GM19463 (cell line): Measurements from ENCODE around the gene WDR26.
"Not testable (repeated sequence)": the region's sequence is repeated elsewhere in the genome, so short reads cannot be mapped to it uniquely, and the experiment has no call there.

ENCODE experiments used
- ATAC-seq: cut with Tn5 transposase; IDR thresholded peaks from one replicate; pipeline ENCODE4 v1.9.1; 2021; ENCODE audit warnings: mild to moderate bottlenecking, moderate library complexity; ENCODE audit not compliant: unreplicated experiment

Gene WDR26

DNA sequence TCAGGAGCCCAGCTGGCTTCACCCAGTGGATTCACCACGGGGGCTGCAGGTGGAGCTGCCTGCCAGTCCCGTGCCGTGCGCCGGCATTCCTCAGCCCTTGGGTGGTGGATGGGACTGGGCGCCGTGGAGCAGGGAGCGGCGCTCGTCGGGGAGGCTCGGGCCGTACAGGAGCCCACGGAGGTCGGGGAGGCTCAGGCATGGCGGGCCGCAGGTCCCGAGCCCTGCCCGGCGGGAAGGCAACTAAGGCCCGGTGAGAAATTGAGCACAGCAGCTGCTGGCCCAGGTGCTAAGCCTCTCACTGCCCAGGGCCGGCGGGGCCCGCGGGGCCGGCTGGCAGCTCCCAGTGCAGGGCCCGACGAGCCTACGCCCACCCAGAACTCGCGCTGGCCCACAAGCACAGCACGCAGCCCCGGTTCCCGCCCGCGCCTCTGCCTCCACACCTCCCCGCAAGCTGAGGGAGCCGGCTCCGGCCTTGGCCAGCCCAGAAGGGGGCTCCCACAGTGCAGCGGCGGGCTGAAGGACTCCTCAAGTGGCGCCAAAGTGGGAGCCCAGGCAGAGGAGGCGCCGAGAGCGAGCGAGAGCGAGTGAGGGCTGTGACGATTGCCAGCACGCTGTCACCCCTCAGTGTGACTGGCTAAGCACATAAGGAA is 82.0 kb downstream of the WDR26 start:
- ATAC-seq, result not testable (repeated sequence)

DNA sequence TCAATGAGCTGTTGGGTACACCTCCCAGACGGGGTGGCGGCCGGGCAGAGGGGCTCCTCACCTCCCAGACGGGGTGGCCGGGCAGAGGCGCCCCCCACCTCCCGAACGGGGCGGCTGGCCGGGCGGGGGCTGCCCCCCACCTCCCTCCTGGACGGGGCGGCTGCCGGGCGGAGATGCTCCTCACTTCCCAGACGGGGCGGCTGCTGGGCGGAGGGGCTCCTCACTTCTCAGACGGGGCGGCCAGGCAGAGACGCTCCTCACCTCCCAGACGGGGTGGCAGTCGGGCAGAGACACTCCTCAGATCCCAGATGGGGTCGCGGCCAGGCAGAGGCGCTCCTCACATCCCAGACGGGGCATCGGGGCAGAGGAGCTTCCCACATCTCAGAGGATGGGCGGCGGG is 84.9 kb downstream of the WDR26 start:
- not testable (repeated sequence) for ATAC-seq

DNA sequence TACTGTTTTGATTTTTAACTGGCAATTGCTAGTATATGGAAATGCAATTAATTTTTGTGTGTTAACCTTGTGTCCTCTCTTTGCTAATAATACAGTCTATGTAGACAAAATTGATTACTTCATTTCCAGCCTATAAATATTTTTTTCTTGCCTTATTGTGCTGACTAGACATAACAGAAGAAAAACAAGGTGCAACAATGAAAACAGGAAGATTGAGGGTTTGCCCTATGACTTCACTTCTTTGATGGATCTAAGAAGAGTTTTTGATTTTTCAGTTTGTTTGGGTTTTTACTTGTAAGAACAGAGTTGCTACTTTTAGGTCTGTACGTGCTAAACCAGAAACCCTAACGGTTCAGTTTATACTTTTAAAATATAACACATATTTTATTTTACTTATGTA is 86.5 kb downstream of the WDR26 start:
- no peak for ATAC-seq

DNA sequence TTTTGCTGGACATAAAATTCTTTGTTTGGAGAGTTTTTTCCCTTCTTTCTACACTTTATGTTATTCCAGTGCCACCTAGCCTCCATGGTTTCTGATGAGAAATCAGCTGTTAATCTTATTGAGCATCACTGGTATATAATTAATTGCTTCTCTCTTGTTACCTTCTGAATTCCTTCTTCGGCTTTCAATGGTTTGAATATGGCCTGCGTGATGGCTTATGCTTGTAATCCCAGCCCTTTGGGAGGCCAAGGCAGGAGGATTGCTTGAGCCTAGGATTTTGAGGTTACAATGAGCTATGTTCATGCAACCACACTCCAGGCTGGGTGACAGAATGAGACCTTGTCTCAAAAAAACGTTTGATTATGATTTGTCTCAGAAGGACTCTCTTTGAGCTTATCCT is 90.9 kb downstream of the WDR26 start:
- no peak for ATAC-seq

- peak; percentile 70 for ATAC-seq
Observed at GRCh38 chr1:224340453-224341384, 93.9 kb downstream of the WDR26 start.

GRCh38 chr1:224339442-224340033 is 95.1 kb downstream of the WDR26 start:
- ATAC-seq, result no peak

DNA sequence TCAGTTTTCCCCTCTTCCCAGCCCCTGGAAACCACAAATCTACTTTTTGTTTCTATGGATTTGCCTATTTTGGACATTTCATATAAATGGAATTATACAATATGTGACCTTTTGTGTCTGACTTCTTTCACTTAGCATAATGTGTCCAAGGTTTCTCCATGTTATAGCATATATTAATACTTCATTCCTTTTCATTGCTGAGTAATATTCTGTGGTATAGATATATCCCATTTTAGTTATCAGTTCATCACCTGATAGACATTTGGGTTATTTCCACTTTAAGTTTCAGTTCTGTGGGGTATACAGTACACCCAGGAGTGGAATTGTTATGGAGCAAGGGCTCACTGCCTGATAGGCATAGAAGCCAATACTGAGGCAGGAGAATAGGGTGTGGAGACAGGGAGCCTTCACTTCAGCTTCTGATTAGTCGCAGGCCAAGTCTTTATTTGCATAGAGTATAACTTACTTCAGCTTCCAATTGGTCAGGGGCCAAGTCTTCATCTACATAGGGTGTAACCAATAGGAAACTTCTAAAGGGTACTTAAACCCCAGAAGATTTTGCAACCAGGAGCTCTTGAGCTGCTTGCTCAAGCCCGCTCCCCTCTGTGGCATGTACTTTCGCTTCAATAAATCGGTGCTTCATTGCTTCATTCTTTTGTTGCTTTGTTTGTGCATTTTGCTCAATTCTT is 96.3 kb downstream of the WDR26 start:
- no peak for ATAC-seq
